HG02623 (cell line): ENCODE measurements around the gene TULP4.

Experiments used
- ATAC-seq: cut with Tn5 transposase; IDR thresholded peaks from one replicate; pipeline ENCODE4 v1.9.1; 2021; ENCODE audit warnings: moderate library complexity; ENCODE audit not compliant: unreplicated experiment

The TULP4 gene

GRCh38 chr6:158414851-158415262, 102.6 kb downstream of the TULP4 start:
- no peak for ATAC-seq

GRCh38 chr6:158415666-158416065, 103.4 kb downstream of the TULP4 start:
- ATAC-seq, result no peak

- ATAC-seq, result no peak
Observed at GRCh38 chr6:158416883-158417759, 104.9 kb downstream of the TULP4 start.

- no peak for ATAC-seq
Observed at GRCh38 chr6:158417760-158418098, 105.5 kb downstream of the TULP4 start.

GRCh38 chr6:158418501-158418900, 106.2 kb downstream of the TULP4 start:
- no peak for ATAC-seq

- no peak for ATAC-seq
Observed at GRCh38 chr6:158419339-158419909, 107.2 kb downstream of the TULP4 start.

- no peak for ATAC-seq
Observed at GRCh38 chr6:158421381-158421780, 109.1 kb downstream of the TULP4 start.

- ATAC-seq, result no peak
Observed at GRCh38 chr6:158422629-158423238, 110.5 kb downstream of the TULP4 start.

GRCh38 chr6:158431036-158431435, 118.8 kb downstream of the TULP4 start:
- no peak for ATAC-seq

- ATAC-seq, result no peak
Observed at GRCh38 chr6:158431560-158431959, 119.3 kb downstream of the TULP4 start.

GRCh38 chr6:158437571-158437970, 125.3 kb downstream of the TULP4 start:
- no peak for ATAC-seq

- ATAC-seq, result no peak
Observed at GRCh38 chr6:158438226-158438625, 126.0 kb downstream of the TULP4 start.

GRCh38 chr6:158439255-158439654, 127.0 kb downstream of the TULP4 start:
- peak; percentile 93 for ATAC-seq

- no peak for ATAC-seq
Observed at GRCh38 chr6:158441716-158442215, 129.5 kb downstream of the TULP4 start.

- ATAC-seq, result no peak
Observed at GRCh38 chr6:158442306-158442705, 130.0 kb downstream of the TULP4 start.

- no peak for ATAC-seq
Observed at GRCh38 chr6:158445426-158446085, 133.3 kb downstream of the TULP4 start.

GRCh38 chr6:158448856-158449255, 136.6 kb downstream of the TULP4 start:
- ATAC-seq, result no peak

GRCh38 chr6:158452191-158452590, 139.9 kb downstream of the TULP4 start:
- no peak for ATAC-seq

- ATAC-seq, result no peak
Observed at GRCh38 chr6:158457131-158457530, 144.9 kb downstream of the TULP4 start.

GRCh38 chr6:158457616-158458278, 145.5 kb downstream of the TULP4 start:
- no peak for ATAC-seq

- ATAC-seq, result no peak
Observed at GRCh38 chr6:158459726-158460125, 147.5 kb downstream of the TULP4 start.
